Measurements from ENCODE around the gene HERC3. TPM values are rescaled to one million over a fixed set of nuclear protein-coding genes. Genes with fewer than 3 reads are reported as not detected.

The HERC3 gene
- total and polyA plus RNA-seq, 4 donors, result 5.1 to 22.1 (median 10.0) TPM

DNA sequence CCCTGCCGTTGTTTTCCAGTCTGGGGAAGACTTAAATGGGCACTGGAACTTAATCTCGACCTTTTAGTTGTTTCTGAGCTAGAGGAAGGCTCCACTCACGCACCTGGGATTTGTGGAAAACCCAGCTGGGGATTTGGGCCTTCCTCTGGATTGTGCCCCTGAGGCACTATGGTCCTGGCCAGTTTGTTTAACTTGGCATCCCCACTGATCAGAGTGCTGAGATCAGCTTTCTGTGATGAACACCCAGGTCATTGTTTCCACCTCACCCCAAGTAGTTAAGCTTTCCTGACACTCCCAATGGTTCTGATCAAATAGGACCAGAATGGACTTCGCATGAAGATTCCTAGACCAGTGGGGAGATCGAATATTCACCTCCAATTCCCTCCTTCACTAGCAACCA, 125.8 kb downstream of the HERC3 start:
- no peak for DNase-seq (ENCODE audit: low spot score)
- Histone ChIP-seq H3K27ac (ENCODE audit: low read depth in 1 of 2, low read length in 2 of 2) (no peak overlapping the region), H3K27me3 (ENCODE audit: control insufficient read depth in 4 of 4, insufficient read depth in 4 of 4, low read length in 3 of 4) (no peaks in the 10 kb centered on the region), H3K9me3 (ENCODE audit: control insufficient read depth in 4 of 4, low read length in 3 of 4) (peaks cover 0 to 6% (median 3%) of the 10 kb centered on the region in 4 donors), H3K9ac (ENCODE audit: low read depth in 1 of 2, low read length in 2 of 2) (no peak overlapping the region), H3K4me1 (ENCODE audit: control insufficient read depth in 4 of 4, insufficient read depth in 4 of 4, low read length in 3 of 4) (peaks cover 4 to 19% (median 11%) of the 10 kb centered on the region in 4 donors), H3K36me3 (ENCODE audit: control insufficient read depth in 4 of 4, insufficient read depth in 3 of 4, low read depth in 1 of 4, low read length in 3 of 4) (peaks cover 0 to 15% (median 4%) of the 10 kb centered on the region in 4 donors), H3K4me3 (ENCODE audit: low read depth in 1 of 3, low read length in 3 of 3) (no peak overlapping the region)
- WGBS, result 89% methylated on average over 5 of the region's 5 CpGs
- TF ChIP-seq TAF1 (conservative IDR thresholded peaks at IDR 0.05) (no peak), ZBTB33 (IDR thresholded peaks at IDR 0.05) (no peak), SP1 (IDR thresholded peaks at IDR 0.05) (no peak), CTCF (IDR thresholded peaks at IDR 0.05; ENCODE audit: low read depth, low read length, missing input control) (no peak), REST (IDR thresholded peaks at IDR 0.05) (no peak), HNF4A (conservative IDR thresholded peaks at IDR 0.05) (no peak), GABPA (IDR thresholded peaks at IDR 0.05 in 1 of 2, conservative IDR thresholded peaks at IDR 0.05 in 1 of 2) (no peak), RAD21 (IDR thresholded peaks at IDR 0.05) (no peak), NR2F2 (IDR thresholded peaks at IDR 0.05) (no peak), EGR1 (IDR thresholded peaks at IDR 0.05; ENCODE audit: low read depth in 2 of 2) (no peak), FOXA2 (IDR thresholded peaks at IDR 0.05) (no peak), FOXA1 (IDR thresholded peaks at IDR 0.05) (no peak)

DNA sequence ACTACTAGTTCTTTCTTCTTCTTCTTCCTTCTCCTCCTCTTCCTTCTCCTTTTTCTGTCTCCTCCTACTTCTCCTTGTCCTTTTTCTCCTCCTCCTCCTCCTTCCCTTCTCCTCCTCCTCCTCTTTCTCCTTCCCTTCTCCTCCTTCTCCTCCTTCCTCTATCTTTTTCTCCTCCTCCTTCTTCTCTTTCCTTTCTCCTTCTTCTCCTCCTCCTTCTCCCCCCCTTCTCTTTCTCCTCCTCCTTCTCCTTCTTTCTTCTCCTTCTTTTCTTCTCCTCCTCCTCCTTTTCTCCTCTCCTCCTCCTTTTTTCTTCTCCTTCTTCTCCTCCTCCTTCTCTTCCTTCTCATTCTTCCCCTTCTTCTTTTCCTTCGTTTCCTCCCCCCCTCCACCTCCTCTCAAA, 127.1 kb downstream of the HERC3 start:
- H3K9ac ChIP-seq (ENCODE audit: low read depth in 1 of 2, low read length in 2 of 2), result no peak overlapping the region
- H3K36me3 ChIP-seq (ENCODE audit: control insufficient read depth in 4 of 4, insufficient read depth in 3 of 4, low read depth in 1 of 4, low read length in 3 of 4), result peaks cover 0 to 15% (median 4%) of the 10 kb centered on the region in 4 donors
- no peak overlapping the region for H3K4me3 ChIP-seq (ENCODE audit: low read depth in 1 of 3, low read length in 3 of 3)
- peaks cover 0 to 6% (median 3%) of the 10 kb centered on the region in 4 donors for H3K9me3 ChIP-seq (ENCODE audit: control insufficient read depth in 4 of 4, low read length in 3 of 4)
- no peak overlapping the region for H3K27ac ChIP-seq (ENCODE audit: low read depth in 1 of 2, low read length in 2 of 2)
- H3K4me1 ChIP-seq (ENCODE audit: control insufficient read depth in 4 of 4, insufficient read depth in 4 of 4, low read length in 3 of 4), result peaks cover 4 to 19% (median 11%) of the 10 kb centered on the region in 4 donors
- H3K27me3 ChIP-seq (ENCODE audit: control insufficient read depth in 4 of 4, insufficient read depth in 4 of 4, low read length in 3 of 4), result no peaks in the 10 kb centered on the region
- 88% methylated on average over 1 of the region's 1 CpG for WGBS
- no peak for DNase-seq (ENCODE audit: low spot score)
- TF ChIP-seq NR2F2 (IDR thresholded peaks at IDR 0.05) (no peak), CTCF (IDR thresholded peaks at IDR 0.05; ENCODE audit: low read depth, low read length, missing input control) (no peak), JUND (IDR thresholded peaks at IDR 0.05) (no peak), REST (IDR thresholded peaks at IDR 0.05) (no peak), HNF4A (conservative IDR thresholded peaks at IDR 0.05) (no peak), ZBTB33 (IDR thresholded peaks at IDR 0.05) (no peak), SP1 (IDR thresholded peaks at IDR 0.05) (no peak), RAD21 (IDR thresholded peaks at IDR 0.05) (no peak), YY1 (IDR thresholded peaks at IDR 0.05) (no peak), RXRA (IDR thresholded peaks at IDR 0.05) (no peak), GABPA (IDR thresholded peaks at IDR 0.05 in 1 of 2, conservative IDR thresholded peaks at IDR 0.05 in 1 of 2) (no peak), TAF1 (conservative IDR thresholded peaks at IDR 0.05) (no peak)

All from liver (tissue), 9 donors.